Nephron progenitor cell (in vitro differentiated cells): Measurements from ENCODE around the gene PCDHGA4.
"Not testable (repeated sequence)": the region's sequence is repeated elsewhere in the genome, so short reads cannot be mapped to it uniquely, and the experiment has no call there.

Experiments used
- DNase-seq: peaks from one replicate; pipeline ENCODE4 v3.0.0; 2021
- H3K27ac Mint-ChIP-seq: 2 replicates; pipeline ENCODE4 v1.8.0; 2021; ENCODE audit warnings: mild to moderate bottlenecking, moderate library complexity, mixed read lengths
- H3K27me3 Mint-ChIP-seq: 2 replicates; pipeline ENCODE4 v1.8.0; 2021; ENCODE audit warnings: mild to moderate bottlenecking, low read depth, mixed read lengths; ENCODE audit not compliant: poor library complexity
- H3K36me3 Mint-ChIP-seq: 2 replicates; pipeline ENCODE4 v1.8.0; 2021; ENCODE audit warnings: low read depth, mixed read lengths
- H3K4me1 Mint-ChIP-seq: 2 replicates; pipeline ENCODE4 v1.8.0; 2021; ENCODE audit warnings: mixed read lengths
- H3K4me3 Mint-ChIP-seq: 2 replicates; pipeline ENCODE4 v1.8.0; 2021; ENCODE audit warnings: mild to moderate bottlenecking, moderate library complexity, mixed read lengths
- H3K9me3 Mint-ChIP-seq: 2 replicates; pipeline ENCODE4 v1.8.0; 2021; ENCODE audit warnings: mild to moderate bottlenecking, moderate library complexity, mixed read lengths
- CTCF ChIP-seq: fragments of 200-600 bp; sonication (generic); IDR thresholded peaks from 2 replicates; pipeline ENCODE4 v1.5.0; 2021; ENCODE audit warnings: antibody characterized with exemption

PCDHGA4 gene

DNA sequence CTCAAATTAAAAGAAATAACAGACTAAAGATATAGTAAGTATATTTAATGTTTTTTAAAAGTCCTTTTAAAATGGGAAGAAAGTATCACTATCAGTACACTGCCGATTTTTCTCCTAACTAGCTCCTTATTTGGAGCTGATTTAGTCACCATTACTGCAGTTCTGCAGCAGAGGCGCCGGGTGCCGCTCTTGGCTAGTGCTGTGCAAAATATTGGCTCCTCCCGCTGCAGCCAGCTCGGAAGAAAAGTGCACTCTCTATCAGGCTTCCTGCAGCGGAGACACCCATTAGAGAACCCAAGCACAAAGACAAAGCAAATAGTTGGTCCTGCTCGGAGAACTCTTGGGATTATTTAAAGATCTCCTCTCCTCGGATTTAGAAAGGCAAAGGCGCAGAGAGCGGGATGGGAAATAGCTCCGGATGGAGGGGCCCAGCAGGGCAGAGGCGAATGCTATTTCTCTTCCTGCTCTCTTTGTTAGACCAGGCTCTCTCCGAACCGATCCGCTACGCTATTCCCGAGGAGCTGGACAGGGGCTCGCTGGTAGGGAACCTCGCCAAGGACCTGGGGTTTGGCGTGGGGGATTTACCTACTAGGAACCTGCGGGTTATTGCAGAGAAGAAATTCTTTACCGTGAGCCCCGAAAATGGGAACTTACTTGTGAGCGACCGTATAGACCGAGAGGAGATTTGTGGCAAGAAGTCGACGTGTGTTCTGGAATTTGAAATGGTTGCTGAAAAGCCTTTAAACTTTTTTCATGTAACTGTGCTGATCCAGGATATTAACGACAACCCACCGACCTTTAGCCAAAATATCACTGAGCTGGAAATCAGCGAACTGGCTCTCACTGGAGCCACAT lies 15.4 kb downstream of the PCDHGA4 start, which contains the start of gene PCDHGB3:
Gene PCDHGB3, plus strand, starts transcription at position 249 of the 855 bp plus-strand sequence. Its CDS starts 153 bp downstream, at position 402.
- H3K27me3 Mint-ChIP-seq = no peaks in the 10 kb centered on the region
- TF ChIP-seq CTCF = no peak
- no peak within 1 kb of the TSS for H3K27ac Mint-ChIP-seq
- no peak within 1 kb of the TSS for H3K4me3 Mint-ChIP-seq
- peaks cover 31% of the 10 kb centered on the region for H3K36me3 Mint-ChIP-seq
- peaks cover 92% of the 10 kb centered on the region for H3K9me3 Mint-ChIP-seq
- no peak for DNase-seq
- no peaks in the 10 kb centered on the region for H3K4me1 Mint-ChIP-seq

GRCh38 chr5:141371572-141372475 lies 17.0 kb downstream of the PCDHGA4 start:
- no peak overlapping the region for H3K27ac Mint-ChIP-seq
- peaks cover 30% of the 10 kb centered on the region for H3K36me3 Mint-ChIP-seq
- H3K9me3 Mint-ChIP-seq = peaks cover 88% of the 10 kb centered on the region
- no peak for DNase-seq
- H3K4me1 Mint-ChIP-seq = no peaks in the 10 kb centered on the region
- H3K4me3 Mint-ChIP-seq = no peak overlapping the region
- no peaks in the 10 kb centered on the region for H3K27me3 Mint-ChIP-seq
- TF ChIP-seq CTCF = no peak

DNA sequence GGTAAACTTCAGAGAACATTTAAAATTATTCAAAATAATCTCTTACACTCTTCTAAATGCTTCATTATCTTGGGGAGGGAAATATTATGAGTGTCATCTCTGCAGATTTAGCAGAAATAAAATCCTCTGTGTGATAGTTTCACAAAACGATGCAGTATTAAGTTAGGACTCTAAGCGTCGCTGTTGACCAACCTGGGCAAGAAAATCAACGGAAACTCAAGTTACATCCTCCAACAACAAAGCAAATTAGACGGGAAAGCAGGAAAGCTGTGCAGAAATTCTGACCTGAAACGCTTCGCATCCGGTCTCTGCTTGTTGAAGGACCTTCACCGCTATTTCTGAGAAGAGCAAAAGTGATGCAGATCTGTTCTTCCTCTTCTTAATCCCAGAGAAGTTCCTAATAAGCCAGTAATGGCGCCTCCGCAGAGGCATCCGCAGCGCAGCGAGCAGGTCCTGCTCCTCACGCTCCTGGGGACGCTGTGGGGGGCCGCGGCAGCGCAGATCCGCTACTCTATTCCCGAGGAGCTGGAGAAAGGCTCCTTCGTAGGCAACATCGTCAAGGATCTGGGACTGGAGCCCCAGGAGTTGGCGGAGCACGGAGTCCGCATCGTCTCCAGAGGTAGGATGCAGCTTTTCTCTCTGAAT lies 19.0 kb downstream of the PCDHGA4 start, which contains the start of gene PCDHGA6:
Gene PCDHGA6, plus strand, starts transcription at position 219 of the 645 bp plus-strand sequence. Its CDS starts 193 bp downstream, at position 412.
- no peak for DNase-seq
- Mint-ChIP-seq H3K4me1 (no peaks in the 10 kb centered on the region), H3K36me3 (peaks cover 30% of the 10 kb centered on the region), H3K4me3 (no peak within 1 kb of the TSS), H3K27me3 (no peaks in the 10 kb centered on the region), H3K27ac (no peak within 1 kb of the TSS), H3K9me3 (peaks cover 87% of the 10 kb centered on the region)
- TF ChIP-seq CTCF = no peak

- Mint-ChIP-seq H3K4me3 (no peak overlapping the region), H3K27me3 (no peaks in the 10 kb centered on the region), H3K27ac (no peak overlapping the region), H3K36me3 (peaks cover 30% of the 10 kb centered on the region), H3K4me1 (no peaks in the 10 kb centered on the region), H3K9me3 (peaks cover 87% of the 10 kb centered on the region)
- no peak for DNase-seq
- no peak for TF ChIP-seq CTCF
These were observed 19.8 kb downstream of the PCDHGA4 start for GRCh38 chr5:141374627-141375026.

DNA sequence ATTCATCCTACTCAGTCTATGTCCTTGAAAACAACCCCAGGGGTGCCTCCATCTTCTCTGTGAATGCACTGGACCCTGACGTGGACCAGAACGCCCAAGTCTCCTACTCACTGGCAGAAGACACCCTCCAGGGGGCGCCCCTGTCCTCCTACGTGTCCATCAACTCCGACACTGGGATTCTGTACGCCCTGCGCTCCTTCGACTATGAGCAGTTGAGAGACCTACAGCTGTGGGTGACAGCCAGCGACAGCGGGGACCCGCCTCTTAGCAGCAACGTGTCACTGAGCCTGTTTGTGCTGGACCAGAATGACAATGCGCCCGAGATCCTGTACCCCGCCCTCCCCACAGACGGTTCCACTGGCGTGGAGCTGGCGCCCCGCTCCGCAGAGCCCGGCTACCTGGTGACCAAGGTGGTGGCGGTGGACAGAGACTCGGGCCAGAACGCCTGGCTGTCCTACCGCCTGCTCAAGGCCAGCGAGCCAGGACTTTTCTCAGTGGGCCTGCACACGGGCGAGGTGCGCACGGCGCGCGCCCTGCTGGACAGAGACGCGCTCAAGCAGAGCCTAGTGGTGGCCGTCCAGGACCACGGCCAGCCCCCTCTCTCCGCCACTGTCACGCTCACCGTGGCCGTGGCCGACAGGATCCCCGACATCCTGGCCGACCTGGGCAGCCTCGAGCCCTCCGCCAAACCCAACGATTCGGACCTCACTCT lies 20.8 kb downstream of the PCDHGA4 start:
- not testable (repeated sequence) for H3K4me3 Mint-ChIP-seq, H3K4me1 Mint-ChIP-seq, DNase-seq, H3K27me3 Mint-ChIP-seq, H3K27ac Mint-ChIP-seq
- Mint-ChIP-seq H3K9me3 (peaks cover 85% of the 10 kb centered on the region), H3K36me3 (peaks cover 29% of the 10 kb centered on the region)
